HG02610 (cell line): Measurements from ENCODE around the gene NIN.
"Not testable (repeated sequence)": the region's sequence is repeated elsewhere in the genome, so short reads cannot be mapped to it uniquely, and the experiment has no call there.

ENCODE experiments used
- ATAC-seq: cut with Tn5 transposase; IDR thresholded peaks from one replicate; pipeline ENCODE4 v1.9.1; 2021; ENCODE audit warnings: mild to moderate bottlenecking, moderate library complexity; ENCODE audit not compliant: unreplicated experiment

The NIN gene

GRCh38 chr14:50719911-50720759, 110.8 kb downstream of the NIN start:
- ATAC-seq, result no peak

- no peak for ATAC-seq
Observed at GRCh38 chr14:50718949-50719348, 112.0 kb downstream of the NIN start.

- no peak for ATAC-seq
Observed at GRCh38 chr14:50717811-50718210, 113.2 kb downstream of the NIN start.

GRCh38 chr14:50714450-50715073, 116.4 kb downstream of the NIN start:
- peak; percentile 54 for ATAC-seq

GRCh38 chr14:50711043-50711442, 119.9 kb downstream of the NIN start:
- no peak for ATAC-seq

GRCh38 chr14:50705026-50705593, 125.9 kb downstream of the NIN start:
- no peak for ATAC-seq

GRCh38 chr14:50704454-50705010, 126.4 kb downstream of the NIN start:
- no peak for ATAC-seq

GRCh38 chr14:50697659-50698290, 133.2 kb downstream of the NIN start:
- no peak for ATAC-seq

- not testable (repeated sequence) for ATAC-seq
Observed at GRCh38 chr14:50694260-50694659, 136.7 kb downstream of the NIN start.

GRCh38 chr14:50688875-50689274, 142.1 kb downstream of the NIN start:
- ATAC-seq, result no peak

- no peak for ATAC-seq
Observed at GRCh38 chr14:50679674-50680073, 151.3 kb downstream of the NIN start.

GRCh38 chr14:50678163-50678562, 152.8 kb downstream of the NIN start:
- ATAC-seq, result no peak

- peak; percentile 87 for ATAC-seq
Observed at GRCh38 chr14:50677527-50678063, 153.4 kb downstream of the NIN start.

- ATAC-seq, result peak; percentile 42
Observed at GRCh38 chr14:50676814-50677516, 154.0 kb downstream of the NIN start.

GRCh38 chr14:50675597-50675996, 155.4 kb downstream of the NIN start:
- no peak for ATAC-seq

GRCh38 chr14:50670866-50671256, 160.1 kb downstream of the NIN start:
- ATAC-seq, result no peak

- ATAC-seq, result no peak
Observed at GRCh38 chr14:50670196-50670865, 160.6 kb downstream of the NIN start.
